HG03045 (cell line): ENCODE data around the gene RTP3.

ENCODE experiments used
- ATAC-seq: cut with Tn5 transposase; IDR thresholded peaks from one replicate; pipeline ENCODE4 v1.9.1; 2021; ENCODE audit warnings: mild to moderate bottlenecking, moderate library complexity; ENCODE audit not compliant: unreplicated experiment

RTP3 gene

DNA sequence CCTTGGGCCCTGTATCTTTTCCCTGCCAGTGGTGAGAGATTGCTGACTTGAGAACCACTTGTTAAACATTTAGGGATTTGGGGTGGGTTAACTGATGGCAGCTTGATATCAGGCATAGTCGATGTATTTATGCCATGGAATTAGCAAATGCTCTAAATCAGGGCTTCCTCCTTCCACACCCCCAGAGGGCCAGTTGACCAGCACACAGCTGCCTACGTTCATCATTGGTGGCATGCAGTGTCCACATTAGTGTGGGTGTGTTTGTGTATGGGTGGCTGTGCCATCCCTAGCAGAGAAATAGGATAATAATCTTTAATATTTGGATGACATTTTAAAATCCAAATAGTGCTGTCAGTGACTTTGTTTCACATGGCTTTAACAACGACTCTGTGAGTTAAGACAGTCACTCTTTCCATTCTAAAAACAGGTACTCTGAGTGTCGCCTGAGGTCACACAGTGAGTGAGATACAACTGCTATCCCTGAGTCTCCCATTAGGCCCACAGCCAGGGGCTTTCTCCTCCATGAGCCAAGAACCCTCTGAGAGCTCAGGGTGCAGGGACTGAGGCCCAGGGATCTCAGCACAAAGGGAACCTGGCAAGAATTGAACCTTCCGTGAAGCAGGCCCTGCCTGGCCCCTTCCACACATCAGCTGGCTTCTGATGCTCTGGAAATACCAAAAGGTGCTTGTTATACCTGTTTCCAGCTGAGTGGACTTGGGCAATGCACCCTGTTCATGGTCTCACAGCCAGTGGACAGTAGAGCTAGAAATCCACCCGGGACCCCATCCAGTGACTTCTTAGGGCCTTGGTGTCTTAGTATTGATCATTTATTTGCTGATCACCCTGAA, 28.8 kb upstream of the RTP3 start:
- ATAC-seq: no peak

DNA sequence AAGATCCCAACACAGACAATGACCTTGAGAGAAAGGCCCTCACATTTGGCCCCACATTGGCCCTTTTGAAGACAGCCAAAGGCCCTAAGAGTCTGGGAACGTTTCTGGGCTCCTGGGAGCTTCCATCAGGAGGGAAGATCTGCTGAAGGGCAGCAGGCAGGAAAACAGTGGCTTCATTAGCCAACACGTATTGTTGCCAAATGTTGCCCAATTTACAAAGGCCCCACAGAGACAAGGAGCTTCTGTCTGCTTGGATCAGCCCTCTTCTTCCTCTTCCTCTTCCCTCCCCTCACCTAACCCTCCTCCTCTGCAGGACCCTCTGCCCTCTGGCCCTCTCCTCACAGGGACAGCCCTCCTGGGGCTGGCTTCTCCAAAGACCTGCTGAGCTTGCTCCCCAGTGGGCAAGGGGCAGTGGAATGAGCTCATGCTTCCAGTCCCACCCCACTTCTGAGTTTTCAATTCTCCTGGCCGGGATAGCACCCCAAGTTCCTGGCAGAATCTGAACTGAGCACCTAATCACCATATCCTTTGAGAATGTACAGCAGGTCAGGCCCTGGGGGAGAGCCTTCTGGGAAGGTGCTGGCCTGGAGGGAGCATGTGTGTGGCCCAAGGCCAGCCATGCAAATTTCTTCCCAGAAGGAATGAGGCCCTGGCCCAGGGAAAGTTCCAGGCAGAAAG, 28.0 kb upstream of the RTP3 start:
- no peak for ATAC-seq

DNA sequence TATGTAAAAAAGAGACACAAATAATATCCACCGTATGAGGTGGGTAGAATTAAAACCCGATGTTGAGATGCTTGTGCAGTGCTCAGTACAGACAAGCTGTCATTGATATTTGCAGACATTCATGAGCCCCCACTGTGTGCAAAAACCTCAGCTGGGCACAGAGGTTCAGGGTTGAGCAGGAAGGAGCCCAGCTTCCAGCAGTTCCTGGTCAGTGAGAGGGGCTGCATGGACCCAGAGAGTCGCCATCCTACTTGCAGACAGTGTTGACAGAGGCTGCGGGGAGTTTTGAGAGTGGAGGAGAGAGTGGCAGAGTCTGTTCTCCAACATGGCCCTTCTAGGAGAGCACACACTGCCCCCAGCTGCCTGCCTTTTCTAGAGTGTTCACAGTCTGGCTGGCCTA, 26.9 kb upstream of the RTP3 start:
- ATAC-seq: no peak

DNA sequence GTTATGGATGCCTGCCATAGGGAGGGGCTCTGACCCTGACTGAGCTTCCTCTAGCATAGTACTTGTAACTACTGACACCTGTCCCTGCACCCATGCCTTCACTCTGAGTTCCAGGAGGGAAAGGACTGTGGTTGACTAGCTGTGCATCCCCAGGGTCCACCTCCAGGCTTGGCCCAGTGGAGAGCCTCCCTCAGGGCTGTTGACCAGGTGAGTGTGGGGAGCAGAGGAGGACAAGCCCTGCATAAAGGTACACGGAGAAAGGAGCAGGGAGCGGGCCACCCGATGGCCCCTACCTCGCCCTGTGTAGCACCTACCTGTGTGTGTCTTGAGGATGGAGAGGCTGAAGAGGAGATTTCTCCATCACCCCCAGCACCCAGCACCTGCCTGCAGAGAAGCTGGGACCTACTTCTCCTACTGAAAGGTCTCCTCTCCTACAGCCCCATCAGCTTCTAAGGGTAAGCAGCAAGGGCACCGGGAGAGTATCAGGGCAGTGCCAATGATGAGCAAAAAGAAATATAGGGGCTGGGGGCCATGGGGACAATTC, 26.3 kb upstream of the RTP3 start:
- ATAC-seq: no peak

DNA sequence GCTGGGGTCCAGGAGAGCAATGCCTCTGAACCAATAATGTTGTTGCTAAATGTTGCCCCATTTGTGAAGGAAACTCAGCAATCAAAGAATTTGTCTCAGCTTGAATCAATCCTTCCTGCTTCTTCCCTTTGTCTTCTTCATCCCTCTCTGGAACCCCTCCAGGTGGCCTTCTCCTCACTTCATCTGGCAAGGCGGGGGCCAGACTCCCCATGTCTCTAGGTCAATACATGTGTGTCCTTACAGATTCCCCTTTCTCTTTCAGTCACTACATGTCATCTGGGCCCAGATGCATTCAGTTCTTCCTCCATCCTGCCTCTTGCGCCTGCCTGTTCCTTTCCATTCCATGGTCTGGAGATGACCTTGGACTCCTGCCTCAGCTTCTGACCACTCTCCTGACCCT, 25.0 kb upstream of the RTP3 start:
- no peak for ATAC-seq

DNA sequence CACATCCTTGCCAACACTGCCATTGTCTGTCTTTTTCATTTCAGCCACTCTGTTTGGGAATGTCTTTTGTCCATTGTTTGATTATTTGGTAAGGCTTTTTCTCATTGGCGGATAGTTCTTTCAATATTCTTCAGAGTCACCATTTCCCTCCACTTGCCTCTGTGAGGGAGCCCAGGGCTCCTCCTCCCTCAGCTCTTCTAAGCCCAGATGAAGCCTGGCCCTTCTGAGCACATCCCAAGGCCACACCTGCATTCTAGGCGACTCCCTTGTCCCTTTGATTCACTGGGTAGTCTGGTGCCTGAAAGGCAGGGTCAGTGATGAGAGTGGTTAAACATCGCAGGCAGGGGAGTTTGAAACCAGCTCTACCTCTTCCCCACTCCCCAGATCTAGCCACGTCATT, 20.6 kb upstream of the RTP3 start:
- no peak for ATAC-seq

DNA sequence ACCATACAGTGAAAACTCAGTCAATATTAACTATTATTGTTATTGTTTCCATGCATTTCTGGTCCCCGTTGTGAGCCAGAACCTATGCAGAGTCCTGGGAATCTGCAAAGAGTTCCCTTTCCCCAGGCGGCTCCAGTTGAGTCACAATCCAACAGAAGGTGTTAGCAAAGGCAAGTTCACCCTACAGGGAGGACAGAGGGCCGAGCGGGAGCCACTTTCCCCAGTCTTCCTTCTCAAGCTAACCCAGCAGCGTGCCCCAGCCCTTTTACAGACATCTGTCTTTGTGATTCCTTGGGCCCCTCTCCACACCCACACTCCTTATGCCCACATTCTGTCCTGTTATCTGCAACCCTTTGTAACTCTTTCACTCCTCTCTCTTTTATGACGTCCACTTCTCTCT, 20.0 kb upstream of the RTP3 start:
- no peak for ATAC-seq

DNA sequence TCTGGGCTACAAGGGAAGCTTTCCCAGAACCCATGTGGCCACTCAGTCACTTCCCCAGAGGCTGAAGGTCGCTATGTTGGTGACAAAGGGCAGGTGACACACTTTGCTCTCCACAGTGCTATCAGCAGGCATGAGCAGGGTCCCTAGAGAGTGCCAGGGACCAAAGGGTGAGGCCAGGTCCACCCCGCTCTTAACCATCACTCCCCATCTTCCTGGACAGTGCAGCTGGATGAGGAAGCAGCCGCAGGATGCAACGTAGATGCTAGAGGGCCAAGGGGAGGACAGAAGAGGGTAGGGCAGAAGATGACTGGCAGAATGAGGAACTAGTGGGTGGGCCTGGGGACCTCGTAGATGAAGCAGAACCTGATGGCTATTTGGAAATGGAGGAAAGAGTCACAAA, 19.4 kb upstream of the RTP3 start:
- ATAC-seq: no peak

DNA sequence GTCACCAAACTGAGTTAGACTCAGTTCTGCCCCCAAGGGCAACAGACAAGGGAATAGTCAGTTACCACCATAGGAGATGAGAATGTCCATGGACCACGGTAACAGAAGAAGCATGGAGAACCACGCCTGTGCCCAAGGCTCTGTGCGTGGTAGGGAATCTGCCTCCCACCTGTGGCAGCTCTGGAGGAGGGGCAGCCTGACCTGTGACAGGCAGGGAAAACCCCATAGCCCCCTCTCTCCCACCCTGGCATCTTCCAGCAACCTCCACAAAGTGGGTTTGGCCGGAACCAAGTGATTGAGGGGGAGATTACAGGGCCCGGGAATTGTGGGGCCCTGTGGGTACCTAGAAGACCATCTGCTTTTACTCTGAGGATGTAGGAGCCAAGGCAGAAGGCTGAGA, 18.8 kb upstream of the RTP3 start:
- no peak for ATAC-seq

DNA sequence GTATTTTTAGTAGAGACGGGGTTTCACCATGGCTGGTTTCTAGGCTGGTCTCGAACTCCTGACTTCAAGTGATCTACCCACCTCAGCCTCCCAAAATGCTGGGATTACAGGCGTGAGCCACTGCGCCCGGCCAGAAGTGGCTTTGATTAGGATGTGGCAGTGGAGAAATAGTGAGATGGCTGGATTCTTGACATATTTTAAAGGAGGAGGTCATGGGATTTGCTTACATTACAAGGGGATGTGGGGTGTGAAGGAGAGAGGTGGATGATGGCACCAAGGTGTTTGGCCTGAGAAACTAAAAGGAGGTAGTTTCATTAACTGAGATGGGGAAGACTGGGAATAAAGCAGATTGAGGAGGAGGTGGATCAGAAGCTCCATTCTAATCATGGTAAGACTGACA, 18.1 kb upstream of the RTP3 start:
- ATAC-seq: no peak

DNA sequence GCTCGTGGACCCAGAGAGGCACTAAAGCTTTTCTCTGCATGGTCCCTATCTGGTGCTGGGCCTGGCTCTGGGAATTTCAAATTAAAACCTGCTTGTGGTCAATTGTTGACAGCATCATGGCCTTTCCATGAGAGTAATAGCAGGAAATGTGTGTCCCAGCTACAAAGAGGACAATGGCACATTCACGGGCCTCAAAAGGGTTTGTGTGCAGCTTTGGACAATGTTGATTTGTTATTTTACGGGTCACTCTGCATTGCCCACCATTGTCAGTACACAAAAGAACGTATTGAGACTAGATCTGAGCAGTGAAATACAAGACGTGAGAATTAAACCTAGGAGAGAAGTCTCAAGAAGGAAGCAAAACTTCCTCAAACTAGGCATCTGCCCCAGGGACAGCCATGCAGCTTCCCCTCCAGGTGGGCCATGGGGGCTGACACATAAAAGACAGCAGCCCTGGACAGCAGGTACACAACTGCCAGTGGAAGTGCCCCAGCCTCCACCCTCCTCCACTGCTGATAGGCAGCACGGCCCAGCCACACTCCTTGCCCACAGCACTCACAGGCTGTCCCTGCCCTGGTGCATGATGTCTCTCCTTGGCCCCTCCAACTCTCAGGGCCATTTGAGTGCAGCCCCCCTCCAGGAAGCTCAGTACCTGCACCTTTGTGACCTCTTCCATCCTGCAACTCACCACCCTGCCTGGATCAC, 17.1 kb upstream of the RTP3 start:
- no peak for ATAC-seq

DNA sequence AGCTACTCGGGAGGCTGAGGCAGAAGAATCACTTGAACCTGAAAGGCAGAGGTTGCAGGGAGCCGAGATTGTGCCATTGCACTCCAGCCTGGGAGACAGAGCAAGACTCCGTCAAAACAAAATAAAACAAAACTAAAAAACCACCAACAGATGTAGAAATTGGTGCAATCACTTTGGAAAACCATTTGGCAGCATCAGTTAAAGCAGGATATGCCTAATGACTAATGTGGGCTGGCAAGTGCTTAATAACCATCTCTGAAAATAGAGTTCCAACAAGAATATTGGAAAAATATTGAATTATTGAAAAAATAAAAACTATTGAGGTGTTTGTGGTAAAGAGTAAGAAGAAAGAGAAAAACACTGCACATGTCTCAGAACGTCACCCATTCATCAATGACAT, 16.1 kb upstream of the RTP3 start:
- no peak for ATAC-seq

DNA sequence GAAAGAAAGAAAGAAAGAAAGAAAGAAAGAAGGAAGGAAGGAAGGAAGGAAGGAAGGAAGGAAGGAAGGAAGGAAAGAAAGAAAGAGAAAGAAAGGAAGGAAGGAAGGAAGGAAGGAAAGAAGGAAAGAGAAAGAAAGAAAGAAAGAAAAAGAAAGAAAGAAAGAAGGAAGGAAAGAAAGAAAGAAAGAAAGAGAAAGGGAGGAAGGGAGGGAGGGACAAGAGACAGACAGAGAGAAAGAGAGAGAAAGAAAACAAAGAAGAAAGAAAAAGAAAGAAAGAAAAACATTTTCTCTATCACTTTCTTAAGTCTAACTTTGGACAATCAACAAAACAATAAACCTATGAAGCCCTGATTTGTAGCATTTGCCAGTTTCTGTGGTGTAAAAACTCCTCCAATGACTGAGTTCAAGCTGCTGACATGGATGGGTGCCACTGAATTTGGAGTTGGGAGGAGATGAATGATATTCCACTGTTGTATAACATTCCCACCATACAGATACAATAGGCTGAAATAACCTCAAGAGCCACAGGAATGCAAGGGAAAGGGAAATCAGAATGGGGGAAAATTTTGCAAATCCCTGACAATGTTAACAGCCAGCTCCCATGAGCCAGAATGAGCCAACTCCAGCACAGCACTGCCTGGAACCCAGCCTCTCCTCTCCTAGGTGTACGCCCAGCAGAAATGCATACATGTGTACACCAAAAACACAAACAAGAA, 15.0 kb upstream of the RTP3 start:
- no peak for ATAC-seq

DNA sequence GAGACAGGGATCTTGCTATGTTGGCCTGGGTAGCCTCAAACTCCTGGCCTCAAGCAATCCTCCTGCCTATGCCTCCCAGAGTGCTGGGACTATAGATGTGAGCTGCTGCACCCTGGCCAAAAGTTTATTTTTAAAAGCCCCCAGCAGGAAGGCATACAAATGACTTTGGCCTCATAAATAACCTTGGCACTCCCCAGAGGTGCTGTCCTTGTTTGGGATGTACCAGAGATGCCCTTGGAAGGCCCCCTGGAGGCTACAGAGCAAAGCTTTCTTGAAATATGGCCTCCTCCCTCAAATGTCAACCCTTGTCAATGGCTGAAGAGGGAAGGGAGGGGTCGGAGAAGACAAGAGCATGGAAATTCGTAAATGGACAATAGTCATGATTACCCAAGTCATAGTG, 14.0 kb upstream of the RTP3 start:
- no peak for ATAC-seq

DNA sequence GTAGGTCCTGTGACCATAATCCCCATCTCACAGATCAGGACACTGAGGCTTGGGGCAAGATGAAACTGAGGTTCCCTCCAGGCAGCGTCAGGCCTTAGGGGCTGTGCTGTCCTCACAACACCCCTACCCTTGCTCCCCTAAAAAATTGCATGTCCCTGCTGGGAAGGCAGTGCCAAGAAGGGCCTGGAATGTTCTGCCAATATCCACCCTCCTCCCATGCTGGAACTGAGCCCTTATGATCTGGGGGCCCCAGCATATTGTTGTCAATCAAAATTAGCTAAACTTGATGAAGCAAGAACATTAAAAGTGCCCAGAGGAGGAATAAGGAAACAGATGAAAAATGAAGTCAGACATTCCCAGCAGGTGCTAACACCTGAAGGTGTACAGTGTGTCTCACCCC, 13.4 kb upstream of the RTP3 start:
- no peak for ATAC-seq

DNA sequence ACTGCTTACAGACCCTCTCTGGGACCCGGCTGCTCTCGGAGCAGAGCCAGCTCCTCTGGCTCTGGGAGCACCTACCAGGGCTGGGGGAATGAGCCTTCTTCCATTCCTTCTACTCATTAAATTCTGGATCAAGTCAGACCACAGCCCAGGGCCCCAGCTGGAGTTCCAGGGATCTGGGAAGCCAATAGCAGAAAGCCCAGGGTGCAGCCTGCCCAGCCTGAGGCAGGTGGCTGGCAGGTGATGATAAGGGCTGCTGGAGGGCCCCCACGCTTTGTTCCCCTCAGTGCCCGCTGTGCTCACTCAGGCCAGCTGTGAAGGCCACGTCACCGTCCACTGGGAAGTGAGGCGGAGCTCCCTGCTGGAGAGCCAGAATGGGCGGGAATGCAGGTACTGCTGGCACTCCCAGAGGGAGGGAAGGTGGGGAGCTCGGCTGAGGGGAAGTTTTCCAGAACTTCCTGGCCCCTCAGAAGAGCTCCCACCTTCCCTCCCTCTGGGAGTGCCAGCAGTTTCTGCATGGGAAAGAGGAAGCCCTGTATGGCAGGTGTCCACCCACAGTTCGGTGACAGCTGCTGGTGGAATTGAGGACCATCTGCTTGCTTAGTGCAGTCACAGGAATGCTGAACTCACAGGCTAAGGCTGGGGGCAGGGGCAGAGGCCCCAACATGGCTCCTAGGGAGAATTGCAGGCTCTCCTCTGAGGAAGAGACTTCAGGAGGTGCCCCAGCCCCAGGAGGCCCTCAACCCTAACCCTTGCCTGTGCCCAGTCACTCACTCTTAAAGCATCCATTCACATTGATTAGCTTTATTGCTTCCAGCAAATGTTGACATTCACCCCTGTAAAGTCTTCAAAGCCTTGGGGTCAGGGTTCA, 12.6 kb upstream of the RTP3 start:
- no peak for ATAC-seq

DNA sequence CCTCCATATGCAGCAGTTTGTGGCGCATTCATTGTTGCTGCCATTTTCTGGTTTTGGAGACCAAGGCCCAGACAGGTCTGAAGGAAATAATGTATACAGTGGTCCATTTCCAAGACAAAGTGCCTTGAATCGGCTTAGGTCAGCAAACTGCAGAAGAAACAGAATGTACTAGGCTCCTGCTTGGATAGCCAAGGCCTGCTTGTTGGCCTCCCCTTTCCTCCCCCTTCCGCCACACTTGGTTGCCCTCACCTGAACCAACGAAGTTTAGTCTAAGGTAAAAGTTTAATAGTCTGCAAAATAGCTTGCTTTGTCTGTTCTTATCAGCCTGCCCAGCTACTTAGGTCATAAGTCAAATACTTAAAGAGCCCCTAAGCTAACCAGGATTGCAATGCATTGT, 12.0 kb upstream of the RTP3 start:
- no peak for ATAC-seq

DNA sequence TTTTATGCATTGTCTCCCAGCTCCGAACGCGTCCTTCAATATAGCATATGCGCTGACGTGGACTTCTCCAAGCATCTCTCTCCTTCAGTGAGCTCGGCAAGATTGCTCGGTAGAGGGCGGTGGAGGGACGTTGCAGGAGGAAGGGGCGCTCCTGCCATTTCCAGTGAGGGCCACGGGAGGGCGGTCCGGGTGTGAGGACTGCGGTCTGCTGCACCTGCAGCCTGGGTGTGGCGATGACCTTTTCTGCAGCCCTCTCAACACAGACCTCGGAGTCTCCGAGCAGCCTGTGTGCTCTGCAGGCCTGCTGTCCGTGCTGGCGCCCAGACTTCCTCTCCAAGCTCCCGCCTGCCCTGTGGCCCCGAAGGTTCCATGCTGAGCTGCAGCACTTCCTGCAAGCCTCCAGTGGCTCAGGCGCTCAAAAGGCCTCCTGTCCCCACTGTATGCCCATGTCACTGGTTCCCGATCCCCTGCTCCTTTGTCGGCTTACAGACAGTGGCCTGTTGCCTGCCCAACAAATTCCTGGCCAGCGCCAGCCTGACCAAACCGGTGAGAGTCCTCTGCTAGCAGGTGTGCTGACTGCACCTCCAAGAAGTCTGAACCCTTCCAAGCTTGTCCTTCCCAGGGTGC, 8.9 kb upstream of the RTP3 start:
- ATAC-seq: peak; percentile 94

DNA sequence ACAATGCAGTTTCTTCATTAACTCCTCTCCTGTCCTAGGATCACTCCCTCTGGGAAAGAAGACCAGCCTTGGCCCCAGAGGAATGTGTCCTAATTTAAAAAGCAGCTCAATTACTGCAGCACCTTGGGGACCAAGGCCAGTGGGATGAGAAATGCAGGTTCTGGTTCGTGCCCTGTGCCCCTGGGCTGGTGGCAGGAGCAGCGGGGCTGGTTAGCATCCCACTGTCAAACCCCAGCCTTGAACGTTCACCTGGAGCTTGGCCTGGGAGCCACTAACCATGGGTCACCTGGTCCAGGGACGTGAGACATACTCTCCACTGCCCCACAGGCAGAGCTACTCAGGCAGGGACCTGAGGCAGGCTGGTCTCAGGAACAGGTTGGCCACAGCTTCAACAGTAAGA, 8.4 kb upstream of the RTP3 start:
- no peak for ATAC-seq

DNA sequence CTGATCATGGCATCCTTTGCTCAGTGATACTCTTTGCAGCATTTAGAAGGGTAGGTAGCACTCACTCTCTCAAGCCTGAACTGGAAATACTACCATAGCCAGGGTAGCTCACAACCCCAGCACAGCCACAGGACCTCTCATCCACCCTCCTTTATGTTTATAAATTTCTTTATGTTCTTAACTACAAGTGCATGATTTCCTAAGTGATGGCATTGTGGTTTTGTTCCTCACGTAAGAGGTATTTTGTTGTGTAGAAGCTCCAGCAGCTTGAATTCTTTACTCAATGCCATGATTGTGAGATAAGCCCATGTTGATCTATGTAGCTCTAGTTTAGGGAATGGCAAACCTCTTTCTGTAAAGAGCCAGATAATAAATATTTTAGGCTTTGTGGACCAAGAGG, 7.9 kb upstream of the RTP3 start:
- no peak for ATAC-seq
